ENCODE measurements around the gene RETREG3. TPM values are rescaled to one million over a fixed set of nuclear protein-coding genes. Genes with fewer than 3 reads are reported as not detected.

RETREG3 gene
- total and polyA plus RNA-seq, 2 of the 13 experiments (the other 11 are each of a cell fraction or from before 2014, with no cell fraction given): 47.0 to 55.8 TPM

- TF ChIP-seq BRD4 (CRISPR knock-in tag; IDR thresholded peaks at IDR 0.05) (no peak), ZNF101 (CRISPR knock-in tag; IDR thresholded peaks at IDR 0.05; ENCODE audit: borderline replicate concordance, low read depth) (no peak; the same call in 1 of the 2 replicates), CTCF (CRISPR knock-in tag; IDR thresholded peaks at IDR 0.05) (peak; percentile 84), ZMAT3 (CRISPR knock-in tag; conservative IDR thresholded peaks at IDR 0.05) (no peak; the same call in 1 of the 2 replicates), GMEB1 (CRISPR knock-in tag; IDR thresholded peaks at IDR 0.05; ENCODE audit: borderline replicate concordance) (peak; percentile 79), ZFYVE20 (CRISPR knock-in tag; IDR thresholded peaks at IDR 0.05; ENCODE audit: borderline replicate concordance, low read depth) (no peak), ZNF337 (CRISPR knock-in tag; IDR thresholded peaks at IDR 0.05; ENCODE audit: borderline replicate concordance, low read depth) (0 out of 2 replicates have a peak, but pooled peaks have one; percentile 81), CHD2 (IDR thresholded peaks at IDR 0.05; ENCODE audit: low read depth, low read length) (peak; percentile 21; the same call in 1 of the 2 replicates), ARID3A (IDR thresholded peaks at IDR 0.05; ENCODE audit: low read depth, low read length) (no peak), MAFG (CRISPR knock-in tag; IDR thresholded peaks at IDR 0.05) (no peak), CSRNP1 (CRISPR knock-in tag; IDR thresholded peaks at IDR 0.05) (peak; percentile 88), ZBTB37 (CRISPR knock-in tag; IDR thresholded peaks at IDR 0.05) (0 out of 2 replicates have a peak, but pooled peaks have one; percentile 54), MXD1 (CRISPR knock-in tag; IDR thresholded peaks at IDR 0.05) (peak; percentile 73; the same call in 1 of the 2 replicates), ZNF205 (CRISPR knock-in tag; IDR thresholded peaks at IDR 0.05) (peak; percentile 64; the same call in 1 of the 2 replicates), ZNF331 (CRISPR knock-in tag; IDR thresholded peaks at IDR 0.05) (no peak; the same call in 1 of the 2 replicates), ZNF383 (CRISPR knock-in tag; IDR thresholded peaks at IDR 0.05; ENCODE audit: borderline replicate concordance) (peak; percentile 12; the same call in 1 of the 2 replicates), PAX8 (CRISPR knock-in tag; IDR thresholded peaks at IDR 0.05; ENCODE audit: borderline replicate concordance) (0 out of 2 replicates have a peak, but pooled peaks have one; percentile 27), GTF3A (CRISPR knock-in tag; conservative IDR thresholded peaks at IDR 0.05) (no peak)
These were observed 31.5 kb downstream of the RETREG3 start, which contains the start of gene PSMC3IP (continued) for GRCh38 chr17:42577532-42578281.

Measured in HepG2 (cell line).